HL-60 (cell line): ENCODE results near the gene ERCC1. TPM values are rescaled to one million over a fixed set of nuclear protein-coding genes. Genes with fewer than 3 reads are reported as not detected.

ENCODE experiments used
- DNase-seq, 2 experiments: peaks; one replicate each; pipeline ENCODE4 v3.0.0-alpha.2; 2010 to 2020; ENCODE audit warnings: low read depth in 1 of 2, low spot score in 1 of 2
- H3K27ac ChIP-seq: fragments of 250-450 bp; sonication (Bioruptor Pico); replicated peaks from 2 replicates; pipeline ENCODE4 v1.5.1; 2020; ENCODE audit warnings: mild to moderate bottlenecking, moderate library complexity
- H3K27me3 ChIP-seq: fragments of 250-450 bp; sonication (Bioruptor Pico); 2 replicates; pipeline ENCODE4 v1.5.1; 2021; ENCODE audit warnings: mild to moderate bottlenecking, moderate library complexity; ENCODE audit not compliant: insufficient read depth, poor library complexity, severe bottlenecking
- H3K4me3 ChIP-seq: replicated peaks from 2 replicates; pipeline ENCODE4 v1.5.1; 2011; ENCODE audit warnings: mild to moderate bottlenecking, control low read depth, low read length; ENCODE audit not compliant: insufficient read depth
- GABPA ChIP-seq: IDR thresholded peaks from 2 replicates; pipeline ENCODE4 v1.6.1; 2012; ENCODE audit warnings: low read depth
- POLR2AphosphoS5 ChIP-seq: IDR thresholded peaks from 2 replicates; pipeline ENCODE4 v1.6.1; 2012; ENCODE audit warnings: low read depth
- SPI1 ChIP-seq: IDR thresholded peaks from 2 replicates; pipeline ENCODE4 v1.6.1; 2012; ENCODE audit warnings: low read depth, mild to moderate bottlenecking, borderline replicate concordance
- microRNA-seq: library from miRNA; unstranded; fragments of <30 nt; microRNA quantifications from one replicate; pipeline ENCODE4, GENCODE V29; 2018
- TF ChIP-seq, protein P1 (sequence below): IDR thresholded peaks from 2 replicates; pipeline ENCODE4 v1.6.1; 2012; ENCODE audit warnings: low read depth; ENCODE audit not compliant: insufficient replicate concordance
- TF ChIP-seq, protein P2 (sequence below): IDR thresholded peaks from one replicate; pipeline ENCODE4 v1.5.1; 2011; ENCODE audit warnings: low read length, control low read depth, inconsistent platforms; ENCODE audit not compliant: insufficient read depth

ERCC1 gene

DNA sequence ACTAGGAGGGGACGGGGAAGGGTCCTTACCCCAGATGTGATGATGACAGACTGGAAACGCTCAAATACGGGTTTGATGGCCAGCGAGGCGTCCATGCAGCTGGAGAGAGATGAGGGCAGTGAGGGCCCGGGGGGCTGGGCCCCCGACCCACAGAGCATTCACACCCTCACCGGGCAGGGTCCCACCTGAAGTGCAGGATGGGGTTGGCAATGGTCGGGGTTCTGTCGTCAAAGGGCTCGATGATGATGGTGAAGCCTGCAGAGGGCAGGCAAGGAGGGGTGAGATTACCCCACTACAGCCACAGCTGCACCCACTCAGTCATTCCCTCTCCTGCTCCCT is 66.3 kb downstream of the ERCC1 start:
- Histone ChIP-seq H3K27ac (no peak overlapping the region), H3K4me3 (no peak overlapping the region), H3K27me3 (no peaks in the 10 kb centered on the region)
- TF ChIP-seq POLR2AphosphoS5 (no peak), GABPA (no peak), SPI1 (no peak)
- TF ChIP-seq, protein P1, sequence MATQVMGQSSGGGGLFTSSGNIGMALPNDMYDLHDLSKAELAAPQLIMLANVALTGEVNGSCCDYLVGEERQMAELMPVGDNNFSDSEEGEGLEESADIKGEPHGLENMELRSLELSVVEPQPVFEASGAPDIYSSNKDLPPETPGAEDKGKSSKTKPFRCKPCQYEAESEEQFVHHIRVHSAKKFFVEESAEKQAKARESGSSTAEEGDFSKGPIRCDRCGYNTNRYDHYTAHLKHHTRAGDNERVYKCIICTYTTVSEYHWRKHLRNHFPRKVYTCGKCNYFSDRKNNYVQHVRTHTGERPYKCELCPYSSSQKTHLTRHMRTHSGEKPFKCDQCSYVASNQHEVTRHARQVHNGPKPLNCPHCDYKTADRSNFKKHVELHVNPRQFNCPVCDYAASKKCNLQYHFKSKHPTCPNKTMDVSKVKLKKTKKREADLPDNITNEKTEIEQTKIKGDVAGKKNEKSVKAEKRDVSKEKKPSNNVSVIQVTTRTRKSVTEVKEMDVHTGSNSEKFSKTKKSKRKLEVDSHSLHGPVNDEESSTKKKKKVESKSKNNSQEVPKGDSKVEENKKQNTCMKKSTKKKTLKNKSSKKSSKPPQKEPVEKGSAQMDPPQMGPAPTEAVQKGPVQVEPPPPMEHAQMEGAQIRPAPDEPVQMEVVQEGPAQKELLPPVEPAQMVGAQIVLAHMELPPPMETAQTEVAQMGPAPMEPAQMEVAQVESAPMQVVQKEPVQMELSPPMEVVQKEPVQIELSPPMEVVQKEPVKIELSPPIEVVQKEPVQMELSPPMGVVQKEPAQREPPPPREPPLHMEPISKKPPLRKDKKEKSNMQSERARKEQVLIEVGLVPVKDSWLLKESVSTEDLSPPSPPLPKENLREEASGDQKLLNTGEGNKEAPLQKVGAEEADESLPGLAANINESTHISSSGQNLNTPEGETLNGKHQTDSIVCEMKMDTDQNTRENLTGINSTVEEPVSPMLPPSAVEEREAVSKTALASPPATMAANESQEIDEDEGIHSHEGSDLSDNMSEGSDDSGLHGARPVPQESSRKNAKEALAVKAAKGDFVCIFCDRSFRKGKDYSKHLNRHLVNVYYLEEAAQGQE, result no peak
- TF ChIP-seq, protein P2, sequence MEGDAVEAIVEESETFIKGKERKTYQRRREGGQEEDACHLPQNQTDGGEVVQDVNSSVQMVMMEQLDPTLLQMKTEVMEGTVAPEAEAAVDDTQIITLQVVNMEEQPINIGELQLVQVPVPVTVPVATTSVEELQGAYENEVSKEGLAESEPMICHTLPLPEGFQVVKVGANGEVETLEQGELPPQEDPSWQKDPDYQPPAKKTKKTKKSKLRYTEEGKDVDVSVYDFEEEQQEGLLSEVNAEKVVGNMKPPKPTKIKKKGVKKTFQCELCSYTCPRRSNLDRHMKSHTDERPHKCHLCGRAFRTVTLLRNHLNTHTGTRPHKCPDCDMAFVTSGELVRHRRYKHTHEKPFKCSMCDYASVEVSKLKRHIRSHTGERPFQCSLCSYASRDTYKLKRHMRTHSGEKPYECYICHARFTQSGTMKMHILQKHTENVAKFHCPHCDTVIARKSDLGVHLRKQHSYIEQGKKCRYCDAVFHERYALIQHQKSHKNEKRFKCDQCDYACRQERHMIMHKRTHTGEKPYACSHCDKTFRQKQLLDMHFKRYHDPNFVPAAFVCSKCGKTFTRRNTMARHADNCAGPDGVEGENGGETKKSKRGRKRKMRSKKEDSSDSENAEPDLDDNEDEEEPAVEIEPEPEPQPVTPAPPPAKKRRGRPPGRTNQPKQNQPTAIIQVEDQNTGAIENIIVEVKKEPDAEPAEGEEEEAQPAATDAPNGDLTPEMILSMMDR, result no peak
- DNase-seq, result no peak

Small RNAs within 50 kb of the gene (microRNA-seq; reads per million reads assigned to microRNA genes)
- gene MIR6088, result not detected
